Activated CD4-positive, CD25-positive, alpha-beta regulatory T cell treated with anti-CD3 and anti-CD28 coated beads, Interleukin-2, amount 50 U/mL, for 72 hours (primary cell): ENCODE results near the gene SLC9A3.
"Not testable (repeated sequence)": the region's sequence is repeated elsewhere in the genome, so short reads cannot be mapped to it uniquely, and the experiment has no call there.

Experiments used
- DNase-seq: peaks from one replicate; pipeline ENCODE4 v3.0.0; 2021

SLC9A3 gene

DNA sequence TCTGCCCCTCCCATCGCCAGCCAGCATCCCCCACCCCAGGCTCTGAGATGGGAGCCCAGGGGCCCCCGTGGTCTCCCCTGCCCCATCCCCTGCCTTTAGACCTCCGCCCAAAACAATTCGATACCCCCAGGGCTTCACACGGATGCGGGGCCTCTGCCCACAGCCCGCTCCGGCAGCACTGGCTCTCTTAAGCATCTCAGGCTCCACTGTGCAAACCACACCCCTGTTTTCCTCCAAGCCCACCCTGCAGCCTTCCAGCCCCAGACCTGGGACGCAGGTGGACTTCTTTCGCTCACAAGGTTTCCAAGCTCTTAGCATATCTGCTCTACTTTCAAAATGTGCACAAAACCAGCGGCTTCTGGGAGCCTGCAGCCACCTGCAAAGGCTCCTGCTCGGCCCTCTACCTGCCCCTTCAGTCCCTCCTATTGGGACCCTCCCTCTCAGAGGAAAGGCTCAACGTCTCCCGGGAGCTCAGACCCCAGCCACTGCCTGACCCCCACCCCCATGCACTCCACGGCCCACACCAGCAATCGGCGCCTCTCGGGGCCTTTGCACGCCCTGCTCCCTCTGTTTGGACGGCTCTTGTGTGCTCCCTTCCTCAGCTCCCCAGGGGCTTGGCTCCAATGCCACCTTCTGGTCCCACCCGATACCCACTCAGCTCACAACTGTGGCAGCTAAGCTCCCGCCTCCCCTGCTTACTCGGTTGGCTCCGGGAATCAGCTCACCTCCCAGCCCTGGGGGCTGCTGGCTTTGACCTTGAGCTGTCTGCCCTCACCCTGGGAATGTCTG lies 918 bp upstream of the SLC9A3 start:
- DNase-seq = no peak

GRCh38 chr5:523441-524222 lies 617 bp downstream of the SLC9A3 start:
- no peak for DNase-seq

GRCh38 chr5:522899-523440 lies 1.3 kb downstream of the SLC9A3 start:
- DNase-seq = no peak

DNA sequence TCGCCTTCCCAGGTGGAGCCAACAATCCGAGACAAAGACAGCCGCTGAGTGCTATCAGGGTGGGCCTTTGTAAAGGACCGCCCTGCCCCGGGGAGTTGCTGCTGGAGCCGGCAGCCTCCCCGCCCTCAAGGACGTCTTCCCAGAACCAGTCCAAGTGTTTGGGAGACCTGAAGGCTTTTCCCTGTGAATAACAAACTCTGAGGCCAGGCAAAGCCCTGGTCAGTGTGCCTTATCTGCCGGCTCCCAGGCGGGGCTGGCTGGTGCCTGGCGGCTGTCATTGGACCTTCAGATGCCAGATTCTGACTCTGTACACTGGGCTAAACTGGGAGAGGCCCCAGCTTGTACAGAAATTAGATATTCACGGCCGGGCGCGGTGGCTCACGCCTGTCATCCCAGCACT lies 2.1 kb downstream of the SLC9A3 start:
- DNase-seq = no peak

GRCh38 chr5:521680-522079 lies 2.6 kb downstream of the SLC9A3 start:
- no peak for DNase-seq

GRCh38 chr5:520850-521226 lies 3.4 kb downstream of the SLC9A3 start:
- no peak for DNase-seq

DNA sequence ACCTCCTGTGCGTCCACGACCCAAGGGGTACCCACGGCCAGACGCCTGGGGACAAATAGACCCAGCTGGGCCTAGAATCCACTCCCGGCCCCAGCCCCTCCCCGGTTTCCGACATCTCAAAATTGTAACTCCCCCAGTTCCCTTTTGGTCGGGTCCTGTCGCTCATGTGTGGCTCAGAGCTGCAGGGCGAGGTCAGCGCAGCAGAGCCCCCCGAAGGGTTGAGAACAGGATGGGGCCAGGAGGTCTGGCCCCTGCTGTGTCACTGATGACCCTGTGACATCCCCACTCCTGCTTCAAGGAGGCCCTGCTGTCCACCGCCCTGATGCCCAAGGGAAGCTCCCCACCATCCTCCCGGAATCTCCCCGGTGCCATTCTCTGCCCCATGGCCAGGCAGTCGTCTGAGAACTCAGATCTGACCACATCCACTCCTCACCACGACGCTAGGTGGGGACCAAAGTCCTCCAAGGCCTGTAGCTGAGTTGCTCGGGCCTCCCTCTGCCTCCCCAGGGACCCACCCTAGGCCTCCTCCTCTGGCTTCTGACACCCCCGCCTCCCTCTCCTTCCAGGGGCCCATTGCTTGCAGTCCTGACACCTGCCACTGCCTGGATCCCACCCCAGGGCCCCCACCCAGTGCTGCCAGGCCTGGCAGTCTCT lies 3.9 kb downstream of the SLC9A3 start:
- no peak for DNase-seq

GRCh38 chr5:518721-519120 lies 5.5 kb downstream of the SLC9A3 start:
- no peak for DNase-seq

DNA sequence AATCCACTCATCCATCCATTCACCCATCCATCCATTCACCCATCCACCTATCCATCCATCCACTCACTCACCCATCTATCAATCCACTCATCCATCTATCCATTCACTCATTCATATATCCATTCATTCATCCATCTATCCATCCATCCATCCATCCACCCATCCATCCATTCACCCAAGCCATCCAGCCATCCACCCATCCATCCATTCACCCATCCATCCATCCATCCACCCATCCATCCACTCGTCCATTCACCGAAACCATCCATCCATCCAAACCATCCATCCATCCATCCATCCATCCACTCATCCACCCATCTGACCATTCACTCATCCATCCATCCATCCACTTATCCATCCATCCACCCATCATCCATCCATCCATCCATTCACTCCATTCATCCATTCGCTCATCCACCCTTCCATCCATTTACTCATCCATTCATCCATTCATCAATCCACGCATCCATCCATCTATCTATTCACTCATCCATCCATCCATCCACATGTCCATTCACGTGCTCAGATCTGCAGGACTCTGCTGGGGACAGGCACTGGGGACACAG lies 6.6 kb downstream of the SLC9A3 start:
- no peak for DNase-seq

GRCh38 chr5:516980-517379 lies 7.3 kb downstream of the SLC9A3 start:
- DNase-seq = no peak

- DNase-seq = no peak
These were observed 7.8 kb downstream of the SLC9A3 start for GRCh38 chr5:516338-516925.

DNA sequence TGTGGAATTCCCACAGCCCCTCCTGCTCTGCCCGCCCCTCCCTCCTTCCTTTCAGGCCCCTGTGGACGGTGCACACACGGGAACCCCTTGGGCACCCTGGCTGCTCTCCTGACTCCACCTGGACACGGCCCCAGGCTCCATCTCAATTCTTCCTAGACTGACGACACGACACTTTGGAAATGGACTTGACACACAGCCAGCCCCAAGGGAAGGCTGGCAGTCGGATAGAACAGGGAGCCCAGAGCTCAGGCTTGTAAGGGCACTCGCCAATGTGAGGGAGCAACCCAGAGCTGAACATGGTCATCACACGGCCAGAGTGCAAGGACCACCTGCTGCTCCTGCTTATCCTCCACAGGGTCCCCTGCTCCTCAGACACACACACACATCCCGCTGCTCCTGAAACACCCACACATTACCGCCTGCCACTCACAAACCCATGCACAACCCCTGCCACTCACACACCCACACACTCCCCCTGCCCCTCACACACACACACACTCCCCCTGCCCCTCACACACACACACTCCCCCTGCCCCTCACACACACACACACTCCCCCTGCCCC lies 8.9 kb downstream of the SLC9A3 start:
- no peak for DNase-seq

DNA sequence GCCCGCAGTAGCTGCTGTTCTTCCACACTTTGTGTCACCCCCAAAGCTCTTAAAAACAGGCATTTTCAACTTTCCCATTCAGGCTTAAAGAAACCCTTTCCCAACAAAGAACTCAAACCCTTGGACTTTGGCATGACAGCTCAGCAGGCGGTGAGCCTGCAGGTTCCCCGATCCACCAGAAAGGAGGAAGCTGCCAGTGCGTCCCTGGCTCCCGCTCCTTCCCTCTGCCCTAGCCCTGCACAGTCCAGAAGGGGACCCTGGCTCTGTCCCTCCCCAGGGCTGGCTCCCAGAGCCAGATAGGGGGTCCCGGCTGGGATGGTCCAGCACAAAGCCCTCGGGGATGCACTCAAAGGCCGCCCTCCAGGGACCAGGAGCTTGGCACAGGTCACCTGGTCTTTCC lies 9.6 kb downstream of the SLC9A3 start:
- no peak for DNase-seq

- no peak for DNase-seq
These were observed 10.2 kb downstream of the SLC9A3 start for GRCh38 chr5:514101-514485.

DNA sequence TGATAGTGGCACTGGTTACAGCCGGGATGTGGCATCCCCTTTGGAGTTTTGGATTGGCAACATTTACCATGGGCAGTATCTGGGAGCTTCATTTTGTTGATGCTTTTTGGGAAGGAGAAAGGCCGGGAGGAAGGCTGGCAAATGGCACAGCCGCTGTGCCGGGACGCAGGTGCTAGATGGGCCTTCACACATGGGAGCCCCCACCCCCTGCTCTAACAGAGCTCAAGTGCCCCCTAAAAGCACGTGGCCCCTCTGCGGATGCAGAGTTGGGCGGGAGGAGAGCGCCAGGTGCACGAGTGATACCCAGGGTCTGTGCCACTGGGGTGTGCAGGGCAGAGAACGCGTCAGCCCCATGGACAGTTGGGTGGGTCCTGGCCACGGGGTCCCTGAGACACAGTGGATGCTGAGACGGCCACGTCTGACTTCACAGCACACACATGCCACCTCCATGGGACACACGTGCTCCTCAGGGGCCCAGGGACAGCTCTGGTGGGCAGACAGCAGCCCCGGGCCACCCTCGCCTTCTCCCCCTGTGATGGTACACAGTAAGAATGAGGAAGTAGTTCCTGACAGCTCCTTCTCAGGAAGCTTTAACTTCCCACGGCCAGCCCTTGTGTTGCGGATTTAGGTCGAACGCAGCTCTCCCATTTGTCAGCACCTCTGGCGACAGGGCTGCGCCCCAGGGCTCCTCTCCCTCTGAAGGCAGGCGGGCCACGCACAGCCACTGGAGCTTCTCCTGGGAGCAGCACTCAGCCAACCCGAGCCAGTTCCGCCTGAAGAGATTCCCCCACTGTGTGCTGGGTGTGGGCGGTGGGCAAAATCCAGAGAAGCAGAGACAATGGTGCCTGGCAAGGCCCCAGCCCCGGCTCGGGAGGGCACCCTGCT lies 10.8 kb downstream of the SLC9A3 start:
- DNase-seq = no peak

DNA sequence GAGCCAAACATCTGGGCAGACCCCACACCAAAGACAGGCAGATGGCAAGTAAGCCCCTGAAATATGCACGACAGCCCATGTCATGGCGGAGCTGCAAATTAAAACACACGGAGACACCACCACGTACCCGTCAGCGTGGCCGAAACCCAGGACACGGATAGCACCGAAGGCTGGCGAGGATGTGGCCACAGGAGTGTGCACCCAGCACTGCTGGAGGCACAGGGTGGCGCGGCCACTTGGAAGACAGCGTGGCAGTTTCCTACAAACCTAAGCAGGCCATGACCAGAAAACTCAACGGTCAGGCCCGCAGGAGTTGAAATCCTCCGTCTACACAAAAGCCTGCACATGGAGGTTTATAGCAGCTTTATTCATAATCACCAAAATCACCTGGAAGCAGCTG lies 12.8 kb downstream of the SLC9A3 start:
- DNase-seq = no peak

DNA sequence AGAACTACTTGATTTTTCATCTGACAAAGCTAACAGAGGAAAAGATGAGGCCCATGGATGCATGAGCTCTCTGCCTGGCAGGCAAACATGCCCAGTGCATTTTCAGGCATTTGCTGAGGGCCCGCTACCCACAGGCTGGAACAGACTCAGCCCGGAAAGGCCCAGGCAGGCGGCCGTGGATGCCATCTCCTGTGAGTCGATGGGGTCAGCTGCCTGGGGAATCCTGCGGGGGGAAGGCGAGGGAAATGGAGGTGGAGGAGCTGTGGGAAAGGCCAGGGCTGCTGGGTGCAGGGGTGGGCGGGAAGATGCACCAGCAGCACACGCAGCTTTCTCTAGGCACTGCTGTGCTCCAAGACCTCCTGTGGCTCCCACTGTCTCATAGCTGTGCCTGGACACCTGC lies 13.7 kb downstream of the SLC9A3 start:
- DNase-seq = no peak

- DNase-seq = no peak
These were observed 14.6 kb downstream of the SLC9A3 start for GRCh38 chr5:509611-510185.

GRCh38 chr5:507986-508575 lies 16.2 kb downstream of the SLC9A3 start:
- not testable (repeated sequence) for DNase-seq

DNA sequence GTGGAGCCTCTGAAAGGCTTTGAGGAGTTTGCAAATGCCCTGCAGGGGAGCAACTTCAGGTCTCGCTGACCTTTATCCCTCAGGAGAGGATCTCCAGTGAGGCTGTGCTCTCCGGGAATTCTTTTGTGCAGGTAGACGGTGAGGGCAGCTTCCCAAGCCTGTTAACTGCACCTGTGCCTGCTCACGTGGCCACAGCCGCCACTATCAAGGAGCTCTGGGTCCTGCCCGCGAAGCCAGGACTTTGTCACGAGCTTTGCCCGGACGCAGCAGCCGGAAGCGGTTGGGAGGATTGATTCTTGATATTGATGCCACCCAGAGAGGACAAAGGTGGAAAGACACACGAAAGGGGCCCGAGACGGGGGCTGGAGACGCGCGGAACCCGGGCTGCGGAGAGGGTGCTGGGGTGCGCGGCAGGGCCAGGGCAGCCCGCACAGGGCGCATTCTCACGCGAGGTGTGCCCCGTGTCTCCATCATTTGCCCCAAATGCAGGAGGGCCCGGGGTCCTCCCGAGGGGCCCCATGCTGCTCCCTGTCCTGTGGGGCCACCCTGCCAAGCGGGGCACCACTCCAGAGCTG lies 18.2 kb downstream of the SLC9A3 start:
- DNase-seq = no peak
